ENCODE measurements around the gene TXNDC12.

- no peak for TF ChIP-seq CTCF (IDR thresholded peaks at IDR 0.05)
- no peak for TF ChIP-seq POLR2A (IDR thresholded peaks at IDR 0.05)
Measured at GRCh38 chr1:52008071-52008809, 46.8 kb downstream of the TXNDC12 start.
